GM12892 (cell line): ENCODE results near the gene EFCAB7.

Experiments
- POLR2A ChIP-seq: IDR thresholded peaks from 2 replicates; pipeline ENCODE4 v1.6.1; 2011; ENCODE audit warnings: low read depth, low read length, control low read depth
- POLR2AphosphoS5 ChIP-seq: IDR thresholded peaks from 2 replicates; pipeline ENCODE4 v1.6.1; 2011; ENCODE audit warnings: low read depth, low read length, control low read depth
- TAF1 ChIP-seq: IDR thresholded peaks from 2 replicates; pipeline ENCODE4 v1.6.1; 2011; ENCODE audit warnings: low read depth, mild to moderate bottlenecking, control low read depth, low read length, borderline replicate concordance

DNA sequence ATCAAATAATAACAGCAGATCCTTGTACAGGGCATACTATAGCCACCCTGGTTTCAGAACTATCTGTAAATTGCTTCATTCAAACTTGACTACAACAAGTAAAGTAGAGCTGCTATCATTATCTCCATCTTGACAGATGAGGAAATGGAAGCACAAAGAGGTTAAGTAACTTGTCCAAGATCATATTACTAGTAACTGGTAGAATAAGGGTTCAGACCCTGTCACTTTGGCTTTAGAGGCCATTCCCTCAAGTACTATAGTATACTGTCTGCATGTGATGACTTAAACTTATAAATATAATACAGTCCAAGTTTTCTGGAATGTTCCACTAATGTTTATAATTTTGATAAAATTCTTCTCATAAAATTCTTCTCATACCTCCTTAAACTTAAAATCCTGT, 94.7 kb downstream of the EFCAB7 start:
- TF ChIP-seq POLR2A = no peak
- TF ChIP-seq POLR2AphosphoS5 = no peak
- TF ChIP-seq TAF1 = no peak
